H1 (cell line): ENCODE results near the gene ATP4A. TPM values are rescaled to one million over a fixed set of nuclear protein-coding genes. Genes with fewer than 3 reads are reported as not detected.

ENCODE experiments used
- CTCF ChIA-PET: fragments of 300-600 bp; sonication (Branson Sonifier 250); formaldehyde crosslinking; loops from one replicate; lab custom pipeline; 2021; ENCODE audit not compliant: partially characterized antibody; lab: Charles Lee
- POLR2A ChIA-PET: fragments of 300-600 bp; sonication (Branson Sonifier 250); formaldehyde crosslinking; loops from one replicate; lab custom pipeline; 2021; ENCODE audit warnings: inconsistent platforms; ENCODE audit not compliant: partially characterized antibody; lab: Charles Lee
- DNase-seq, 2 experiments: peaks; one replicate each; pipeline versions ENCODE4 v3.0.0 to v3.0.0-alpha.2; 2010 to 2022; ENCODE audit warnings: low spot score in 2 of 2, low read depth in 1 of 2, mixed read lengths in 1 of 2
- FAIRE-seq: peaks from 2 replicates; lab custom pipeline; 2011; peaks lifted over from hg19 to GRCh38; lab: Jason Lieb, UNC
- H2AFZ ChIP-seq: 2 replicates; pipeline ENCODE4 v1.8.1; 2012; ENCODE audit warnings: low read length, inconsistent platforms
- H2AK5ac ChIP-seq: 2 replicates; pipeline ENCODE4 v1.6.1; 2013; ENCODE audit warnings: low read depth, low read length
- H2BK120ac ChIP-seq: replicated peaks from 2 replicates; pipeline ENCODE3; 2013; ENCODE audit warnings: low read depth, low read length, inconsistent platforms
- H2BK12ac ChIP-seq: 2 replicates; pipeline ENCODE4 v1.6.1; 2013; ENCODE audit warnings: low read depth, low read length
- H2BK15ac ChIP-seq: 2 replicates; pipeline ENCODE4 v1.6.1; 2013; ENCODE audit warnings: low read length
- H2BK20ac ChIP-seq: 2 replicates; pipeline ENCODE4 v1.6.1; 2013; ENCODE audit warnings: low read length
- H2BK5ac ChIP-seq: 2 replicates; pipeline ENCODE4 v1.6.1; 2013; ENCODE audit warnings: low read depth, low read length
- H3K14ac ChIP-seq: 2 replicates; pipeline ENCODE4 v1.6.1; 2013; ENCODE audit warnings: inconsistent platforms; ENCODE audit not compliant: insufficient read length
- H3K18ac ChIP-seq: 2 replicates; pipeline ENCODE4 v1.6.1; 2013; ENCODE audit warnings: low read length; ENCODE audit errors: extremely low read depth
- H3K23ac ChIP-seq: 2 replicates; pipeline ENCODE4 v1.6.1; 2013; ENCODE audit warnings: inconsistent platforms; ENCODE audit not compliant: insufficient read length
- H3K23me2 ChIP-seq: 2 replicates; pipeline ENCODE4 v1.6.1; 2013; ENCODE audit warnings: low read depth, low read length
- H3K27ac ChIP-seq: 2 replicates; pipeline ENCODE4 v1.6.1; 2011; ENCODE audit warnings: low read depth, low read length, inconsistent platforms
- H3K27me3 ChIP-seq, 4 experiments: replicated peaks in 1 of 4; 1 replicate in 1 of 4; 2 replicates in 3 of 4; pipeline versions ENCODE4 v1.6.1 to v1.8.1; 2011 to 2013; ENCODE audit warnings: low read length in 3 of 4, mild to moderate bottlenecking in 3 of 4, inconsistent platforms in 2 of 4, mixed read lengths in 2 of 4, moderate library complexity in 1 of 4; ENCODE audit not compliant: control insufficient read depth in 3 of 4, insufficient read depth in 3 of 4; ENCODE audit errors: extremely low read depth in 1 of 4
- H3K36me3 ChIP-seq, 4 experiments: 2 replicates each; pipeline versions ENCODE4 v1.6.1 to v1.8.1; 2011 to 2013; ENCODE audit warnings: mild to moderate bottlenecking in 4 of 4, low read length in 3 of 4, moderate library complexity in 2 of 4, control low read depth in 1 of 4, inconsistent platforms in 1 of 4; ENCODE audit not compliant: insufficient read depth in 4 of 4, control insufficient read depth in 2 of 4
- H3K4ac ChIP-seq: replicated peaks from 2 replicates; pipeline ENCODE3; 2013; ENCODE audit warnings: low read length, low read depth, mixed read lengths, inconsistent platforms; ENCODE audit not compliant: insufficient read length
- H3K4me1 ChIP-seq, 4 experiments: replicated peaks in 1 of 4; 1 replicate in 1 of 4; 2 replicates in 3 of 4; pipeline versions ENCODE4 v1.6.1 to v1.8.1; 2011 to 2013; ENCODE audit warnings: low read length in 3 of 4, inconsistent platforms in 2 of 4, mixed read lengths in 1 of 4; ENCODE audit not compliant: insufficient read depth in 4 of 4, control insufficient read depth in 3 of 4
- H3K4me2 ChIP-seq, 2 experiments: 2 replicates each; pipeline versions ENCODE4 v1.6.1 to v1.8.1; 2011 to 2013; ENCODE audit warnings: low read depth in 2 of 2, low read length in 2 of 2, control low read depth in 1 of 2, inconsistent platforms in 1 of 2, mild to moderate bottlenecking in 1 of 2; ENCODE audit not compliant: insufficient read depth in 1 of 2
- H3K4me3 ChIP-seq, 4 experiments: fragments of 200-600, 300-600 bp in 1 of 4; sonication (generic), shearing (Covaris generic), sonication (Bioruptor Twin) in 1 of 4; 2 replicates each; pipeline versions ENCODE4 v1.5.1 to v1.8.1; 2011 to 2016; ENCODE audit warnings: low read length in 4 of 4, low read depth in 3 of 4, control low read depth in 2 of 4, inconsistent platforms in 2 of 4, mild to moderate bottlenecking in 2 of 4, mixed read lengths in 1 of 4, moderate library complexity in 1 of 4; ENCODE audit not compliant: insufficient read depth in 2 of 4; ENCODE audit errors: extremely low read depth in 1 of 4
- H3K56ac ChIP-seq: replicated peaks from 2 replicates; pipeline ENCODE3; 2013; ENCODE audit warnings: low read depth, mild to moderate bottlenecking, mixed read lengths, low read length, inconsistent platforms; ENCODE audit not compliant: insufficient read length
- H3K79me1 ChIP-seq: 2 replicates; pipeline ENCODE4 v1.6.1; 2013; ENCODE audit warnings: low read depth, low read length, control low read depth
- H3K79me2 ChIP-seq, 2 experiments: 2 replicates each; pipeline versions ENCODE4 v1.6.1 to v1.8.1; 2012 to 2013; ENCODE audit warnings: low read length in 2 of 2, mild to moderate bottlenecking in 2 of 2, inconsistent platforms in 1 of 2; ENCODE audit not compliant: insufficient read depth in 2 of 2, control insufficient read depth in 1 of 2
- H3K9ac ChIP-seq, 4 experiments: replicated peaks in 1 of 4; 1 replicate in 1 of 4; 2 replicates in 3 of 4; pipeline versions ENCODE4 v1.6.1 to v1.8.1; 2011 to 2013; ENCODE audit warnings: low read depth in 3 of 4, low read length in 3 of 4, control low read depth in 2 of 4, mild to moderate bottlenecking in 2 of 4, moderate library complexity in 2 of 4, inconsistent platforms in 1 of 4; ENCODE audit errors: extremely low read depth in 1 of 4
- H3K9me3 ChIP-seq, 2 experiments: 2 replicates each; pipeline versions ENCODE4 v1.6.1 to v1.8.1; 2012 to 2013; ENCODE audit warnings: mild to moderate bottlenecking in 2 of 2, moderate library complexity in 2 of 2, control low read depth in 1 of 2, inconsistent platforms in 1 of 2, low read depth in 1 of 2, low read length in 1 of 2, mixed read lengths in 1 of 2; ENCODE audit not compliant: insufficient read depth in 2 of 2
- H4K20me1 ChIP-seq, 2 experiments: replicated peaks in 1 of 2; 2 replicates each; pipeline versions ENCODE3 to v1.8.1; 2011 to 2013; ENCODE audit warnings: inconsistent platforms in 2 of 2, low read length in 2 of 2, mild to moderate bottlenecking in 1 of 2; ENCODE audit not compliant: insufficient read depth in 2 of 2, control insufficient read depth in 1 of 2
- H4K5ac ChIP-seq: 2 replicates; pipeline ENCODE4 v1.6.1; 2013; ENCODE audit warnings: low read length, low read depth, mixed read lengths, inconsistent platforms; ENCODE audit not compliant: insufficient read length
- H4K8ac ChIP-seq: 2 replicates; pipeline ENCODE4 v1.8.0; 2013; ENCODE audit warnings: mild to moderate bottlenecking, moderate library complexity, low read length, inconsistent platforms; ENCODE audit not compliant: insufficient read depth; ENCODE audit errors: extremely low read depth
- H4K91ac ChIP-seq: replicated peaks from 2 replicates; pipeline ENCODE3; 2013; ENCODE audit warnings: low read length, mixed read lengths, inconsistent platforms; ENCODE audit not compliant: insufficient read length
- ASH2L ChIP-seq: fragments of 200-600, 300-600 bp; sonication (generic); IDR thresholded peaks from one replicate; pipeline ENCODE4 v1.7.1; 2017; ENCODE audit warnings: low read length
- CEBPB ChIP-seq: IDR thresholded peaks from 2 replicates; pipeline ENCODE4 v1.6.1; 2012; ENCODE audit warnings: low read depth, low read length
- WGBS, 2 experiments: shearing (Covaris generic) in 1 of 2; methylation state at CpG; one replicate each; pipeline versions ENCODE4 v1.1.6 to v1.1.7; 2013 to 2015; ENCODE audit warnings: low lambda C conversion rate in 2 of 2, mixed read lengths in 2 of 2, inconsistent platforms in 1 of 2, low coverage in 1 of 2, missing lambda C conversion rate in 1 of 2; ENCODE audit not compliant: insufficient replicate concordance in 2 of 2, insufficient coverage in 1 of 2, insufficient read length in 1 of 2; ENCODE audit errors: extremely low coverage in 1 of 2, missing lambda C conversion rate in 1 of 2; 5-methylcytosine and 5-hydroxymethylcytosine counted together
- polyA plus RNA-seq, 7 experiments: library from polyadenylated mRNA; depleted of rRNA in 3 of 7; stranded (reverse) in 5 of 7; unstranded in 2 of 7; fragments of >200 nt in 5 of 7; fragments of 200-250 nt in 2 of 7; gene quantifications; 1 replicate in 5 of 7; 2 replicates in 1 of 7; 4 replicates in 1 of 7; pipeline versions ENCODE4 v1.2.1 to v1.2.3, GENCODE V29; 2011 to 2013; ENCODE audit warnings: missing spikeins in 2 of 7, mixed read lengths in 2 of 7
- total RNA-seq: library from RNA; stranded (reverse); fragmentation: NEBNext Ultra II Directional; extraction: Animal tissue kit (Norgen Biotek cat#: 25700); gene quantifications from 2 replicates; pipeline ENCODE4 v1.2.1, GENCODE V29; 2021

The ATP4A gene
- total and polyA plus RNA-seq, 2 of the 8 experiments (the other 6 are each of a cell fraction or from before 2014, with no cell fraction given): 0.50 to 1.2 TPM

DNA sequence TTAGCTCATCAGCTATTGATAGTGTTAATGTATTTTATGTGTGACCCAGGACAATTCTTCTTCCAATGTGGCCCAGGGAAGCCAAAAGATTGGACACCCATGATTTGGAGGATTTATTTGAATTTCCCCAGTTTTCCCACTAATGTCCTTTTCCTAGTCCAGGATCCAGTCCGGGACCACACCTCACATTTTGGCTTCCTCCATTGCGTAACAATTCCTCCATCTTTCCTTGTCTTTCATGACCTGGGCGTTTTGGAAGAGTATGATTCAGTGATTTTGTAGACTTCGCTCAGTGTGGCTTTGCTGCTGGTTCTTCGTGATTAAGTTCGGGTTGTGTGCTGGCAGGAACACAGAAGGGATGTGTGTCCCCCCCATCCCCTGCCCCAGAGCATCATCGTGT lies 3.3 kb upstream of the ATP4A start:
- Histone ChIP-seq H2BK5ac (no peak overlapping the region), H3K79me1 (no peaks in the 10 kb centered on the region), H2AFZ (no peak overlapping the region), H4K20me1 (no peaks in the 10 kb centered on the region), H3K18ac (no peak overlapping the region), H3K23me2 (no peaks in the 10 kb centered on the region), H3K4ac (no peak overlapping the region), H3K4me1 (peaks cover 0 to 4% (median 0%) of the 10 kb centered on the region in 4 experiments; a peak in 1 of 7 replicates), H3K4me3 (no peak overlapping the region), H3K9ac (no peak overlapping the region), H4K5ac (no peak overlapping the region), H3K56ac (no peak overlapping the region), H3K23ac (no peak overlapping the region), H2BK120ac (no peak overlapping the region), H3K36me3 (no peaks in the 10 kb centered on the region), H4K91ac (no peak overlapping the region), H2BK20ac (no peak overlapping the region), H2BK15ac (no peak overlapping the region), H3K79me2 (no peaks in the 10 kb centered on the region), H3K27ac (no peak overlapping the region), H3K27me3 (no peaks in the 10 kb centered on the region; a peak in 2 of 7 replicates), H3K14ac (no peak overlapping the region), H2AK5ac (no peak overlapping the region), H2BK12ac (no peak overlapping the region), H3K4me2 (no peak overlapping the region), H4K8ac (no peak overlapping the region), H3K9me3 (no peaks in the 10 kb centered on the region)
- no peak for DNase-seq
- ChIA-PET CTCF (interaction anchor here (0.9 to 1.2 kb wide), 3 partner anchors 11 to 15 kb away, joined by 3 read pairs; no protein-coding TSS in a partner anchor), POLR2A (no interaction called here)
- TF ChIP-seq ASH2L (no peak), CEBPB (peak; percentile 70)
- WGBS, 2 experiments: 86% methylated on average over 7 of the region's 7 CpGs; no CpG with 5 or more reads in 1 of the 2 experiments
- FAIRE-seq: no peak
